DMS53 (cell line): ENCODE results near the gene ARHGEF28.
A peak's percentile ranks its signal among the peaks of the same experiment; 100 is the strongest.

Experiments used
- DNase-seq: peaks from one replicate; lab custom pipeline; 2025; lab: John Stamatoyannopoulos, UW

The ARHGEF28 gene

GRCh38 chr5:73743161-73743560, 117.2 kb downstream of the ARHGEF28 start:
- no peak for DNase-seq

DNA sequence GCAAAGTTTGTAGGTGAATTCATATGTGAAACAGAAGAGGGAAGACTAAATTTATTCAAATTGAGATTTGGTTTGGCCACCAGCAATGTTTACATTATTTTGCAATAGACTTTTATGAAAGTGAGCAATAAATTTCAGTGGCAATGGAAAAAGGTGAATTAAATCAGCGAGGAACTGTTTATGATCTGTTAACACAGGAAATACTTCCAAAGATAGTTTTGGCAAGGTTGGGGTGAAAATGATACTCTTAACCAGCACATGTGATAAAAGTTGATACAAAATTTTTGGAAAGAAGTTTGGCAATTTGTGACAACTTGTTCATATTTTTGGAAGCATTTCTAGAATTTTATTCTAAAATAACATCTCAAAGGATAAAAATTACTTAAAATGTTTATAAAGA, 119.8 kb downstream of the ARHGEF28 start:
- no peak for DNase-seq

GRCh38 chr5:73746608-73747007, 120.6 kb downstream of the ARHGEF28 start:
- no peak for DNase-seq

- DNase-seq = no peak
These were observed 121.8 kb downstream of the ARHGEF28 start for GRCh38 chr5:73747696-73748380.

- DNase-seq = no peak
These were observed 122.8 kb downstream of the ARHGEF28 start for GRCh38 chr5:73748510-73749400.

- DNase-seq = no peak
These were observed 123.7 kb downstream of the ARHGEF28 start for GRCh38 chr5:73749485-73750270.

GRCh38 chr5:73751254-73751914, 125.4 kb downstream of the ARHGEF28 start:
- no peak for DNase-seq

- no peak for DNase-seq
These were observed 128.3 kb downstream of the ARHGEF28 start for GRCh38 chr5:73754254-73754653.

GRCh38 chr5:73757416-73757815, 131.4 kb downstream of the ARHGEF28 start:
- no peak for DNase-seq

DNA sequence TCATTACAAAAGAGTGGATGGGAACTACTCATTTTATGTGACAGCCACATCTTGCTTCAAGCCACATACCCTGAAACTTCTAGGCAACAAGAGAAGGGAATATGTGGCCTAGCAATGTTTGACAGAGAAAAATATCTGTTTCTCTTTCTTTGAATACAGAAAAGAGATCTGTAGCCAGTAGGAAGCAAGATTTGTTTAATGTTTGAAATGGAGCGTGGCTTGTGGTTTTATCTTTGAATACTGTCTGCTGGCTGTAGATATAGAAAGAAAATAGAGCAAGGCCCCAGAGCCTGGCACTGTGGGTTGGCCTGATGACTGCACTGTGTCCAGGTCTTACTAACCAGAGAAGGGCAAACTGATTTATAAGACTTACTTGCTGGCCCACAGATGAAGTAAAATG, 133.8 kb downstream of the ARHGEF28 start:
- peak; percentile 32 for DNase-seq

GRCh38 chr5:73763300-73764032, 137.5 kb downstream of the ARHGEF28 start:
- DNase-seq = no peak

- DNase-seq = peak; percentile 20
These were observed 138.6 kb downstream of the ARHGEF28 start for GRCh38 chr5:73764586-73764985.

- no peak for DNase-seq
These were observed 139.0 kb downstream of the ARHGEF28 start for GRCh38 chr5:73764996-73765395.

- DNase-seq = no peak
These were observed 140.9 kb downstream of the ARHGEF28 start for GRCh38 chr5:73766902-73767301.

- no peak for DNase-seq
These were observed 144.4 kb downstream of the ARHGEF28 start for GRCh38 chr5:73770172-73771025.

- no peak for DNase-seq
These were observed 148.9 kb downstream of the ARHGEF28 start for GRCh38 chr5:73774924-73775323.

DNA sequence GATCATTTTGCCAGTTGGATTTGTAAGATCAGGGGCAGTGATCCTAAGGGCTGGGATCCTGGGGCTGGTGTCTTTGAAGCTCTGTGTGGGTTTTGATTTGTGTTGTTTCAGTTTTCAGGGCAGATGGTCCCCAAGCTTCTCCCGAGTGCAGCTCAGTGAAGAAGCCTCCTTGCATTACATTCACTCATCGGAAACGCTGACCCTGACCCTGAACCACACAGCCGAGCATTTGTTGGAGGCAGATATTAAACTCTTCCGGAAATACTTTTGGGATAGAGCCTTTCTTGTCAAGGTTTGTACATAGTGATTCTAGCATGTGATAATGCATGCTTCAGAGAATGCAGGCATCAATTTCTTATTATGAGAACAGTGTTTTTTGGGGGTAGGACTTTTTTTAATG, 150.4 kb downstream of the ARHGEF28 start:
- no peak for DNase-seq

- no peak for DNase-seq
These were observed 151.2 kb downstream of the ARHGEF28 start for GRCh38 chr5:73777192-73777591.

GRCh38 chr5:73780302-73781080, 154.5 kb downstream of the ARHGEF28 start:
- no peak for DNase-seq
